Skin epidermis (tissue), 12 donors: ENCODE results near the gene LRRC61.
A peak's percentile ranks its signal among the peaks of the same experiment; 100 is the strongest.

Experiments
- H3K27ac ChIP-seq, 21 experiments: fragments of 200-600 bp; sonication (generic) in 11 of 21; one replicate each; pipeline ENCODE4 v1.5.0; 2020; ENCODE audit warnings: mild to moderate bottlenecking in 3 of 21, inconsistent platforms in 2 of 21, moderate library complexity in 2 of 21
- H3K4me3 ChIP-seq, 7 experiments: fragments of 200-600 bp; sonication (generic) in 2 of 7; one replicate each; pipeline ENCODE4 v1.5.0; 2020; ENCODE audit warnings: inconsistent platforms in 2 of 7, mild to moderate bottlenecking in 2 of 7, moderate library complexity in 1 of 7

Gene LRRC61

DNA sequence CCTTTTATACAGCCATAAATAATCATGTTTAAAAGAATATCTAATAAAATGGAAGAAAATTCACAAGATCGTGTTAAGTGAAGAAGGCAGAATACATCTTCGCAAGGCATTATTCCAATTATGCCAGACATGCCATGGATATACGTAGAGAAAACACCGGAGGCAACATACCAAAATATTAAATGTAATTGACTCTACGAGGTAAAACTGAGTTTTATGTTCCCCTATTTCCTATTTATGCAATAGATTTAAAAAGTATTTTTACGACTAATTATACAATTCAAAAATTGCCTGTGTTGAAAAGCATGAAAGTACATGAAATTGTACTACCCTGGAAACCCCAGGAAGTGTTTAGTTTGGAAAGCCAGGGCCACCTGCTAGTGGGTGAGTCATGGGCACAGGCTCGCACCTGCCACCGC is 44.5 kb downstream of the LRRC61 start:
- peak overlapping the region; percentile 56 to 89 (median 78) for H3K4me3 ChIP-seq
- peak overlapping the region in 20 of 21 experiments; percentile 84 to 98 (median 96) for H3K27ac ChIP-seq

DNA sequence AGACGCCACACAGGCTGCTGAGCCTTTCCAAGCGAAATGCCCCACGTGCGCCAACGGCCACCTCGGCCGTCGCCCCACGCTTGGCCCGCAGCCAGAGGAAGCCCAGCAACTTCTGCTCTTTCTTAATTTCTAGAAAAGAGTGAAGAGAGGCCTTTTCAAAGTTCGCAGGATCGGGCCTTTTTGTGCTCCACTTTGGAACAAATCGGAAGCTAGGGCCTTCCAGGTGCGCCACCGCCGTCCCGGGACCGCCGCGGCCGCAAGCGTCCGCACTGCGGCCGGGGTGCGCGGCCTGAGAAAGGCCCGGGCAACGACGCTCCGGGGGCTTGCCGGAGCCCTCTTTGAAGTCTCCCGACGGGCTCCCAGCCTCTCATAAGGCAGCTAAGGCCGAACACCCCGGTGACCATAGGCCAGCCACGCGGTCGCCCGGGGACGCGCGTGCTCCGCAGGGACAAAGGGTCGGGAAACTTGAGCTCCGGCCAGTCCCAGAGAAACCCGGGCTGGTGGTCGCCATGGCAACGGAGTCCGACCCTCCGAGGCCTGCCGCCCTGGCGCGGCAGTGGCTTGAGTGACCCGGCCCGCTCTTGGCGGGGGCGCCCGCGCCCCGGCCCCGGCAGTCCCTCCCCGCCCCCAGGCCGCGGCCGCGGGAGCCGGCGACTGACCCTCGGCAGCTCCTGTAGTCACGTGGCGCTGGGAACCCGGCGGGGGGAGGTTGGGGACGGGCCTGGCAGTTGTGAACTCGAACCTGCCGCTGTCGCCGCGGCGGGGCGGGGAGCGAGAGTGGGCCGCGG is 45.1 kb downstream of the LRRC61 start, which contains the start of gene REPIN1:
TSS of gene REPIN1 (plus strand) at position 727 of the 788 bp plus-strand sequence. CDS start 890 bp downstream, outside the sequence.
- Histone ChIP-seq H3K27ac (peak within 1 kb of the TSS; percentile 84 to 98 (median 96)), H3K4me3 (peak within 1 kb of the TSS; percentile 56 to 89 (median 78))

DNA sequence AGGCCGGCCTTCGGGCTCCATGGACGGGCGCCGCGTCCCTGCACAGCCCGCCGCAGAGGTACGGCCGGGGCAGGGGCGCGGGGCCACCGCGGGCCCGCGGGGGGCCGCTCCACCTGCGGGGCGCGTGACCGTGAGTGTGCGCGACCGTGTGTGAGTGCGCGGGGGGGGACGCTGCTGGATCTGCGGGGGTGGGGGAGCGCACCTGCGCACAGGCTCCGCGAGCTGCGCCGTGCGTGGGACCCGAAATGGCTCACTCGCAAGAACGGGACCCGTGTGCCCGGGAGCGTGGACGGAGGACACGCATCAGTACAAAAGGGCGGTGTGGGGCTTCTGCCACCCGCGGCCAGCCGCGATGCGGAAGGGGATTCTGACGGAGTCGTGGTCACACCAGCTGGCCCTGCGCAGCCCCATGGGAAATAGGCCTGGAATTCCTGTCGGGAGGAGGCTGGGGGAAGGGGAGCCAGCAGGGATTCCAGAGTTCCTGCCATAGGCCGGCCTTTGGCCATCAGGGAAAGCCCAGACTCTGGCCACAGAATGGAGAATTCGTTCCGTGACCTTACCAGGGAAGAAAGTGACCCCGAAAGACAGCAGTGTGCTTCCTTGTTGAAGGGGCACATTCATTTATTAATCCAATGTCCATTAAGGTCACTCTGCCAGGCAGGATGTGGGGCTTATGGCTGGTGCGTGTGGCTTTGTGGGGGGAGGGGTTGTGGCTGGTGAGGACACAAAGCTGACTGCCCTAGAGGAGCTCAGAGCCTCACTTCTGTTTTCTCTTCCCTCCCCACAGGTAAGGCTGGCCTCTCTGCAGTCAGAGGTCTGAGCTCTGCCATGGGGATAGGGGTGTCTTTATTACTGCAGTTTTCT is 46.0 kb downstream of the LRRC61 start:
- H3K4me3 ChIP-seq, result peak overlapping the region; percentile 56 to 89 (median 78)
- peak overlapping the region; percentile 84 to 98 (median 96) for H3K27ac ChIP-seq

DNA sequence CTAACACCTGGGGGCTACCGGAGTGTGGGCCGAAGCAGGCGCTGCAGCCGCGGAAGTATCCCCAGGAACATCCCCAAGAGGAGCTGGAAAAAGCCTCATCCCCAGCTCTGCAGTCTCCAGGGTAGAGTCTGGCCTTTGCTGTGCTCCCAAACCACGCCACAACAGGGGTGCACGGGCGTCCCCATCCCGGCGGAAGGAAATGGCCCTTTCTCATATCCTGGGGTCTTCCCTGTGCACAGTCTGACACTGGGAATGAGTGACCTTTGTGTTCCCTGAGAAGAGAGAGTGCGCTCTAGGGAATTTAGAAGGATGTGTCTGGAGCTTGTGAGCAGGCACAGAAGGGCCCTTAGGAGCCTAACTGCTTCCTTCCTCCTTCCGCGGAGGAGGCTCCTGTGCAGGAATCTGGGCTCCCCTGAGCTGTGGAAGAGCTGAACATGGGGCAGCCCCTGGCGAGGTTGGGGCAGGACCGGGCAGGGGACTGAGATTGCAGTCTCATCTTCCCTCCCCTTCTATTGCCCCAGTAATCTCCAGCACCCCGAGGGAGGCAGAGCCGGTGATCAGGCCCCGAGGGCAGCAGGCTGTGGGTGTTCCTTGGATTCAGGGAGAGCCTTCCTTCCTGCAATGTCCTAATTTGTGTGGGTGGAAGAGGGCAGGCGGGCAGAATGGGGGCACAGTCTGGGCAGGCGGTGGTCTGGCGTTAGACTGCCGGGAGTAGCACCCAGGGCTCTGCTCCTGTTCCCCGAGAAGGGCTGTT is 46.8 kb downstream of the LRRC61 start:
- Histone ChIP-seq H3K4me3 (peak overlapping the region; percentile 56 to 89 (median 78)), H3K27ac (peak overlapping the region in 20 of 21 experiments; percentile 84 to 98 (median 96))

DNA sequence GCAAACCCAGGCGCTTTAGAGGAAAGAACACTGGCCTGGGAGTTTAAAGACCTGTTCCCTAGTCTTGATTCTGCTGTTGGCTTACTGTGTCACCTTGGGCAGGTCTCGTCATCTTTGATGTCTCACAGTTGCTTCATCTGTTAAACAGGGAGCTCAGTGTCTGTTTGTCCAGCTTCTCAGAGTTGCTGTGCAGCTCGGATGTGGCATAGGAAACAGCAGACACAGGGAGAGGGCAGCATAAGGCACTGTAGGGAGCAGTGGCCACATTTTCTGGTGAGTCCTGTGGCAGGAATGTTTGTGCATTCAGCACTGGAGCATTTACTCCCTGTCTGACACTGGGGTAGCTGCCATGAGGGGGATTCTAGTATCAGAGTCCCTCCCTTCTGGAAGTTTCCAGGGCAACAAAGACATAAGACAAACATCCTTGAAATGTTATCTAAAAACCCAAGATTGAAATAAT is 47.5 kb downstream of the LRRC61 start:
- Histone ChIP-seq H3K4me3 (no peak overlapping the region), H3K27ac (peak overlapping the region in 12 of 21 experiments; percentile 5 to 98 (median 96))

DNA sequence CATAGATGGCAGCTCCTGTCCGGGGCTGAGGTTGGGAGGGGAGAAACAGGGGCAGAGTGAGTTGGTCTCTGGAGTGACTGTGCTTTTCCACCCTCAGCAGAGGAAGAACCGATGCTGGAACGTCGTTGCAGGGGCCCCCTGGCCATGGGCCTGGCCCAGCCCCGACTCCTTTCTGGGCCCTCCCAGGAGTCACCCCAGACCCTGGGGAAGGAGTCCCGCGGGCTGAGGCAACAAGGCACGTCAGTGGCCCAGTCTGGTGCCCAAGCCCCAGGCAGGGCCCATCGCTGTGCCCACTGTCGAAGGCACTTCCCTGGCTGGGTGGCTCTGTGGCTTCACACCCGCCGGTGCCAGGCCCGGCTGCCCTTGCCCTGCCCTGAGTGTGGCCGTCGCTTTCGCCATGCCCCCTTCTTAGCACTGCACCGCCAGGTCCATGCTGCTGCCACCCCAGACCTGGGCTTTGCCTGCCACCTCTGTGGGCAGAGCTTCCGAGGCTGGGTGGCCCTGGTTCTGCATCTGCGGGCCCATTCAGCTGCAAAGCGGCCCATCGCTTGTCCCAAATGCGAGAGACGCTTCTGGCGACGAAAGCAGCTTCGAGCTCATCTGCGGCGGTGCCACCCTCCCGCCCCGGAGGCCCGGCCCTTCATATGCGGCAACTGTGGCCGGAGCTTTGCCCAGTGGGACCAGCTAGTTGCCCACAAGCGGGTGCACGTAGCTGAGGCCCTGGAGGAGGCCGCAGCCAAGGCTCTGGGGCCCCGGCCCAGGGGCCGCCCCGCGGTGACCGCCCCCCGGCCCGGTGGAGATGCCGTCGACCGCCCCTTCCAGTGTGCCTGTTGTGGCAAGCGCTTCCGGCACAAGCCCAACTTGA is 48.2 kb downstream of the LRRC61 start:
- Histone ChIP-seq H3K27ac (peak overlapping the region in 3 of 21 experiments; percentile 5 to 98 (median 96)), H3K4me3 (no peak overlapping the region)

DNA sequence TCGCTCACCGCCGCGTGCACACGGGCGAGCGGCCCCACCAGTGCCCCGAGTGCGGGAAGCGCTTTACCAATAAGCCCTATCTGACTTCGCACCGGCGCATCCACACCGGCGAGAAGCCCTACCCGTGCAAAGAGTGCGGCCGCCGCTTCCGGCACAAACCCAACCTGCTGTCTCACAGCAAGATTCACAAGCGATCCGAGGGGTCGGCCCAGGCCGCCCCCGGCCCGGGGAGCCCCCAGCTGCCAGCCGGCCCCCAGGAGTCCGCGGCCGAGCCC is 48.8 kb downstream of the LRRC61 start:
- H3K4me3 ChIP-seq, result no peak overlapping the region
- no peak overlapping the region for H3K27ac ChIP-seq

DNA sequence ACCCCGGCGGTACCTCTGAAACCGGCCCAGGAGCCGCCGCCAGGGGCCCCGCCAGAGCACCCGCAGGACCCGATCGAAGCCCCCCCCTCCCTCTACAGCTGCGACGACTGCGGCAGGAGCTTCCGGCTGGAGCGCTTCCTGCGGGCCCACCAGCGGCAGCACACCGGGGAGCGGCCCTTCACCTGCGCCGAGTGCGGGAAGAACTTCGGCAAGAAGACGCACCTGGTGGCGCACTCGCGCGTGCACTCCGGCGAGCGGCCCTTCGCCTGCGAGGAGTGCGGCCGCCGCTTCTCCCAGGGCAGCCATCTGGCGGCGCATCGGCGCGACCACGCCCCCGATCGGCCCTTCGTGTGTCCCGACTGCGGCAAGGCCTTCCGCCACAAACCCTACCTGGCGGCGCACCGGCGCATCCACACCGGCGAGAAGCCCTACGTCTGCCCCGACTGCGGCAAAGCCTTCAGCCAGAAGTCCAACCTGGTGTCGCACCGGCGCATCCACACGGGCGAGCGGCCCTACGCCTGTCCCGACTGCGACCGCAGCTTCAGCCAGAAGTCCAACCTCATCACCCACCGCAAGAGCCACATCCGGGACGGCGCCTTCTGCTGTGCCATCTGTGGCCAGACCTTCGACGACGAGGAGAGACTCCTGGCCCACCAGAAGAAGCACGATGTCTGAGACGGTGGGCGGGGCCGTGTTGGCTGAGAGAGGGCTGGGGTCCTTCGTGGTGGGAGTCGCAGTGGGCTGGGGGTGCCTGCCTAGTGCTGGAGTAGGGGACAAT is 49.3 kb downstream of the LRRC61 start:
- Histone ChIP-seq H3K27ac (peak overlapping the region in 15 of 21 experiments; percentile 2 to 70 (median 47)), H3K4me3 (no peak overlapping the region)

DNA sequence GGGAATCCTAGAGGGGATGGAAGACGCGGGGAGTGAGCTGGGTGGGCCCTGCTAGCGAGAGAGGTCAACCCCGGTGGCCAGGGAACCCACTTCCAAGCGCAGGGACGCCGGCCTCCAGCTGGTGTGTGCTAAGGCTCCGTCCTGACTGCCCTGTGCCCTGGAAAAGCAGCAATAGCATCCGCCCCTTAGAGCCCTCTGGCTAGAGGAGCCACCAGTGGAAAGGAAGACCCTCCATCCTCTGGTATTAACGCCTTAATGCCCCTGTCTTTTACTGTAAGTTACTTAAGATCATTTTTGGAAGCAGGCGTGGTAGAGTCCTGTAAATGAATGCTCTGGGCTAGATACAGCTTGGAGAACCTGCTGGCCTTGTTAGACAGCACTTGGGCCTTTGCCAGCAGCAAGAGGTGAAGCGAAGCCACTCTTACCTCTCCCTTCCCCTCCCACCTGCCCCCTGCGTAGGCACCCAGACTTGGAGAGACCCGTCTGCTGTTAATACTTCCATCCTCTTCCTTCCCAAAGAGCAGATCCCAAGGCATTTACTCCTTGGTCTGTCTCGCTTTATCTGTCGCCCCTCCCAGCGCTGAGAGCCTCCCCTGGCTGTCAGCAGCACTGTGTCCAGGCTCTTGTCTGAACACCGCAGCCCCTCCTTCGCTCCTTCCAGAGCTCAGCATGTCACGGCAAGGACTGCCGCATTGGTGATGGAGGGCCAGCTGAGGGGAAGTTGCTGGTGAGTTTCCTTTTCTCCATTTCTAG is 50.1 kb downstream of the LRRC61 start:
- Histone ChIP-seq H3K4me3 (no peak overlapping the region), H3K27ac (peak overlapping the region in 16 of 21 experiments; percentile 2 to 70 (median 45))

DNA sequence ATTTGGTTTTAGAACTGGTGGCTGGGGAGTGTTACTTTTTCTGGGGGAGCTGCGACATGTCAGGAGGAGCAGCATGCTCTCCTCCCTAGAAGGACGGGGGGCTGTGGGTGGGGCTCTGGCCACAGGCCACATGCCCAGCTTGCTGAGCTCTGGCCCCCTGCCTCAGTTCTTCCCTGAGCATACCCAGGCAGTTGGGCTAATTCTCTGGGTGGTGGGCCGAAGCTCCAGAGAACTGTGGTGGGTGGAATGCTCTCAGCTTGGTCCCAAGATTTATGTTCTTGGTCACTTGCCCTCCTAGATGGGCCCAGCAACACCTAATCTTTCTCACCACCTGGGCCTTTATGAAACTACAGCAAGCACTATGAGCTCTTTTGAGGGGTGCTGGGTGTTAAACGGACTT is 50.9 kb downstream of the LRRC61 start:
- Histone ChIP-seq H3K27ac (peak overlapping the region in 6 of 21 experiments; percentile 3 to 68 (median 25)), H3K4me3 (no peak overlapping the region)

DNA sequence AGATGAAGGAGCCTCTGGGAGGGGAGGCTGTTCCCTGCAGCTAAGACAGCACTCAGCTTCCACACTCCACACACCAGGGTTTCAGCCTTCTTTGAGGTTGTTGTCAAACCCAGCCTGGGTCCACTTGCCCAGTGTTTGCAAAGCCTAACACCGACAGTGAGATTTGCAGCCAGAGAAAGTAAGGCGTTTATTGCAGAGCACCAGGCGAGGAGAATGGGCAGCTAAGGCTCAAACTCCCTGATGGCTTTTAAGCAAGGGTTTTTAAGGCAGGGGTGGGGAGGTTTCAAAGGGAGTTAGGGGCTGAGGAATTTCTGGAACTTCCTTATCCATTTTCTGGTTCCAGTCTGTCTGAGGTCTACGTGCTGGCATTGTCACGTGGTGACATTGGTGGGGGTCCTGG is 51.3 kb downstream of the LRRC61 start:
- no peak overlapping the region for H3K4me3 ChIP-seq
- peak overlapping the region in 3 of 21 experiments; percentile 6 to 68 (median 56) for H3K27ac ChIP-seq

DNA sequence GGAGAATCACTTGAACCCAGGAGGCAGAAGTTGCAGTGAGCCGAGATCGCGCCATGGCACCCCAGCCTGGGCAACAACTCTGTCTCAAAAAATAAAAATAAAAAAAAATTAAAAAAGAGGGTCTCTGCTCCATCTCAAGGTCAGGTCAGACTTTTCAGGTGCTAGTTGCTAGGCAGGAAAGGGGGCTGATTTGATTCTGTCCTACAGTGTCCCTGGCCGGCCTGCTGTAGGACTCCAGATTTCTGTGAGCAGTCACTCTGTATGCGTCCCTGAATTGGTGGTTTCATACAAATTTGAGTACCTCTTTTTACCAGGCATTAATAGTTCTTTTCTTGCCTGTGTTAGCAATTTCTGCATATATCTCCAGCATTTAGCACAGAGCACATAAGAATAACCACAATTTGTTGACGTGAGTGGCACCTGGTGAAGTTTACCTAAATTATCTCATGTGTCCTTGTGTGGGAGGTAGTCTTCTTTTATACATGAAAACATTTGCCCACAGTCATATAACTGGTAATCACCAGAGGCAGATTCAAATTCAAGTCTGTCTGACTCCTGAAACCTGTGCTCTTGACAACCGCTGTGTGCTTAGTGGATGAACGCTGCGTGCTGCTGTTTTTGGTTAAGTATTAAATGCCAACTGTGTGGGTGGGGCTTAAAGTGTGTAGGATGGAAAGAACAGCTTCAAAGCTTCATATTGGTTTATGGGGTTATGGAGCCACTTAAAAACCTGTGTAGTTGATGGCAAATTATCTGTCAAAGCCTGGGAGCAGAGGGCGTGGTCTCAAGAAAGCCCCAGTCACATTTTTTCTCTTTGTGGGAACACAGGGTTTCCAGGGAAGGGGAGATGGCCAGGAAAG is 52.7 kb downstream of the LRRC61 start:
- Histone ChIP-seq H3K4me3 (no peak overlapping the region), H3K27ac (peak overlapping the region in 9 of 21 experiments; percentile 1 to 98 (median 45))

DNA sequence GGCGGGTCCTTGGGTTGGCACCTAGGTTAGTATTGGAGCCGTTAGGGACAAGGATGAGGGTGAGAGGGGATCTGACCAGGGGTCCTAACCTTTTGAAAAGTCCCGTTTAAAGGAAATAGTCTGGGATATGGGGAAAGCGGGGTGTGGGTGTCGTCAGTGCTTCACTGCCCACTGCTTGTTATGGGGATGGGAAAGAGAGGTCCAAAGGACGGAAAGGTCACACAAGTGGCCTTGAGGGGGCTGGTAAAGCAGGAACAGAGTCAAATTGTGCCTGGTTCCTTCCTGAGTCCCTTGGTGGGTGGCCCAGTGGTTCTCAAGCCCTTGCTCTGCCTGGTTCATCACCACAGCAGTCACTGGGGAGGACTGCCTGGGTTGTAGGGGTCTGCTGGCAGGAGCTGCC is 53.4 kb downstream of the LRRC61 start:
- peak overlapping the region in 13 of 21 experiments; percentile 1 to 98 (median 42) for H3K27ac ChIP-seq
- H3K4me3 ChIP-seq, result no peak overlapping the region

DNA sequence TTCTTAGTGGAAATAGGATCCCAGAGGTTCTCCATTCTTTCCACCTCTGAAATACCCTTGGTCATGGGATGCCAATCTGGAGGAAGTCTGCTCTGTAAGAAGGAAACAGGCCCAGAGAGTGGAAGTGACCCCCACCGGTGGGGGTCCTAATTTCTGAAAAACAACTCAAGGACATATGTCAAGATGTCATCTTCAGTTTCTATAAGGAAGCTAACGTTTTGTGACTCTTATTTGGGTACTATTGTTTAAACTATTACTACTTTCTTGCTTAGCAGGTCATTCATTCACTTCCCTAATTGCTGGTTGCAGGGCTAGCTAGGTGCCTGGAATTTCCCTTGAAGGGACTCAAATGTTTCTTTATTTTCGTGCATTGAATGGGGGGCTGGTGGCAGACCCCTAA is 54.0 kb downstream of the LRRC61 start:
- Histone ChIP-seq H3K27ac (peak overlapping the region in 11 of 21 experiments; percentile 45 to 98 (median 89)), H3K4me3 (no peak overlapping the region)

DNA sequence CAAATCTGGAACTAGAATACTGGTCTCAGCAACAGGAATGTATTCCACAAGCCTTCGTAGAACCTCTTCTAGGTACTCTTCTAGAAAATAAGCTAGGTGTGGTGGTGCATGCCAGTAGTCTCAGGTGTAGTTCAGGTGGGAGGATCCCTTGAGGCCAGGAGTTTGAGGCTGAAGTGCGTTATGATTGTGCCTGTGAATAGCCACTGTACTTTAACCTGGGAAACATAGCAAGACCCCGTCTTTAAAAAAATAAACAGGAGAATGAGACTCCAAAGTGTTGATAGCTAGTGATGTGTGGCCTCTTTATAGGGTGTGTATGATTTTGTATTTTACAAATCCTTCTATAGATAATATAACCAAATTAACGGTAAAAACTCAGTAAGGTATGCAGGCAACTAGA is 54.5 kb downstream of the LRRC61 start:
- Histone ChIP-seq H3K4me3 (no peak overlapping the region), H3K27ac (peak overlapping the region in 14 of 21 experiments; percentile 82 to 98 (median 88))

DNA sequence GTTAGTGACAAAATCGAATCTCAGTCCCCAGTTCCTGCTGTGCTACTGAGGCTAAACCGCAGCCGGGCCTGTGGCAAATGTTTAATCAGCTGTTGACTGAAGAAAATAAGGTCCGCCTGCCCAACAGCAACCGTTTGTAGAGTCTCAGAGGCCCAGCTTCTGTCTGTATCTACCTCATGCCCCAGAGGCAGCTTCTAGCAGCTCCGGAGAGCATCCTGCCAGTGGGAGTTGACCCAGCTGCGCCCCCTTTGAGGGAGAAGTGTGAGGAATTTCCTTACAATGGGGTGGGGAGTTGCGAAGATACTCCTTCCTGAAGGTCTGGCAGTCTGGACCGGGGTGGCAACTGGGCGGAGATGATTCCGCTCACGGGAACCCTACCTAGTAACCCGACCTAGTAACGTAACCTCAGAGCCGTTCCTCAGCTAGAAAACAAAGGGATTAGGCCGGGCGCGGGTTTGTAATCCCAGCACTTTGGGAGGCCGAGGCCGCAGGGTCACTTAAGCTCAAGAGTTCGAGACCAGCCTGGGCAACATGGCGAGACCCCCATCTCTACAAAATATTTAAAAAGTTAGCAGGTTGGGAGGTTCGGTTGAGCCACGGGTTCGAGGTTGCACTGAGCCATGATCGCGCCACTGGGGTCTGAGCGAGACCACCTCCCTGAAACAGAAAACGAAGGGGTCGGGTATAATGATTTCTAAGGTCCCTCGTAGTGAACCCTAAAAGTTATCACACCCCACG is 55.1 kb downstream of the LRRC61 start:
- Histone ChIP-seq H3K27ac (peak overlapping the region; percentile 41 to 98 (median 86)), H3K4me3 (peak overlapping the region; percentile 65 to 93 (median 82))
